HG03025 (cell line): ENCODE results near the gene CUX1.
"Not testable (repeated sequence)": the region's sequence is repeated elsewhere in the genome, so short reads cannot be mapped to it uniquely, and the experiment has no call there.

Experiments
- ATAC-seq: cut with Tn5 transposase; IDR thresholded peaks from one replicate; pipeline ENCODE4 v1.9.1; 2021; ENCODE audit warnings: mild to moderate bottlenecking, moderate library complexity; ENCODE audit not compliant: unreplicated experiment, low FRiP score

The CUX1 gene

GRCh38 chr7:102019461-102019860 lies 202.0 kb downstream of the CUX1 start:
- no peak for ATAC-seq

- no peak for ATAC-seq
These were observed 204.6 kb downstream of the CUX1 start for GRCh38 chr7:102021841-102022618.

- ATAC-seq, result no peak
These were observed 206.8 kb downstream of the CUX1 start for GRCh38 chr7:102024005-102024768.

GRCh38 chr7:102024769-102025391 lies 207.5 kb downstream of the CUX1 start:
- ATAC-seq, result no peak

GRCh38 chr7:102025777-102026176 lies 208.4 kb downstream of the CUX1 start:
- ATAC-seq, result not testable (repeated sequence)

- no peak for ATAC-seq
These were observed 210.9 kb downstream of the CUX1 start for GRCh38 chr7:102028206-102028826.

- ATAC-seq, result no peak
These were observed 212.2 kb downstream of the CUX1 start for GRCh38 chr7:102029616-102030015.

GRCh38 chr7:102030696-102031095 lies 213.3 kb downstream of the CUX1 start:
- no peak for ATAC-seq

GRCh38 chr7:102036958-102037357 lies 219.5 kb downstream of the CUX1 start:
- ATAC-seq, result no peak

GRCh38 chr7:102039706-102040105 lies 222.3 kb downstream of the CUX1 start:
- no peak for ATAC-seq

GRCh38 chr7:102040569-102040968 lies 223.1 kb downstream of the CUX1 start:
- no peak for ATAC-seq

GRCh38 chr7:102042016-102042656 lies 224.7 kb downstream of the CUX1 start:
- ATAC-seq, result no peak

GRCh38 chr7:102042796-102043195 lies 225.4 kb downstream of the CUX1 start:
- ATAC-seq, result not testable (repeated sequence)

GRCh38 chr7:102044641-102044983 lies 227.2 kb downstream of the CUX1 start:
- ATAC-seq, result no peak

GRCh38 chr7:102044984-102045673 lies 227.7 kb downstream of the CUX1 start:
- ATAC-seq, result no peak

- ATAC-seq, result no peak
These were observed 228.4 kb downstream of the CUX1 start for GRCh38 chr7:102045681-102046372.

GRCh38 chr7:102046373-102047117 lies 229.1 kb downstream of the CUX1 start:
- no peak for ATAC-seq

- no peak for ATAC-seq
These were observed 229.7 kb downstream of the CUX1 start for GRCh38 chr7:102047167-102047566.

GRCh38 chr7:102049765-102050164 lies 232.3 kb downstream of the CUX1 start:
- no peak for ATAC-seq
